A673 (cell line): Measurements from ENCODE around the gene IQCM. TPM values are rescaled to one million over a fixed set of nuclear protein-coding genes. Genes with fewer than 3 reads are reported as not detected.
A peak's percentile ranks its signal among the peaks of the same experiment; 100 is the strongest.
"Not testable (repeated sequence)": the region's sequence is repeated elsewhere in the genome, so short reads cannot be mapped to it uniquely, and the experiment has no call there.

ENCODE experiments used
- BruUV-seq: library from RNA; stranded (reverse); fragments of 400-500 nt; replicated peaks from 2 replicates; lab custom pipeline; 2021; lab: Mats Ljungman, UMichigan
- CTCF ChIA-PET: fragments of 300-600 bp; sonication (Branson Sonifier 250); formaldehyde crosslinking; loops from one replicate; lab custom pipeline; 2022; ENCODE audit warnings: antibody characterized with exemption; lab: Charles Lee
- POLR2A ChIA-PET: fragments of 300-600 bp; sonication (Branson Sonifier 250); formaldehyde crosslinking; loops from one replicate; lab custom pipeline; 2022; ENCODE audit warnings: antibody characterized with exemption; ENCODE audit not compliant: low non-redundant PET; lab: Charles Lee
- DNase-seq: peaks from one replicate; pipeline ENCODE4 v3.0.0-alpha.2; 2015; ENCODE audit warnings: low spot score
- H3K27ac ChIP-seq: fragments of 200-600 bp; sonication (generic); 2 replicates; pipeline ENCODE4 v1.5.1; 2016; ENCODE audit warnings: mixed run types, low read depth, mild to moderate bottlenecking, mixed read lengths, antibody characterized with exemption, low read length; ENCODE audit not compliant: poor library complexity, severe bottlenecking
- H3K27me3 ChIP-seq: fragments of 200-600 bp; sonication (generic); replicated peaks from 2 replicates; pipeline ENCODE4 v1.6.1; 2017; ENCODE audit warnings: mixed run types, low read depth, mild to moderate bottlenecking, mixed read lengths, antibody characterized with exemption, low read length; ENCODE audit not compliant: insufficient read depth, poor library complexity
- H3K36me3 ChIP-seq: fragments of 200-600 bp; sonication (generic); 2 replicates; pipeline ENCODE4 v1.6.1; 2016; ENCODE audit warnings: mixed run types, mild to moderate bottlenecking, mixed read lengths, antibody characterized with exemption, low read length; ENCODE audit not compliant: insufficient read depth, poor library complexity, severe bottlenecking
- H3K4me1 ChIP-seq: fragments of 200-600 bp; sonication (generic); 2 replicates; pipeline ENCODE4 v1.6.1; 2017; ENCODE audit warnings: mixed run types, mild to moderate bottlenecking, mixed read lengths, antibody characterized with exemption, low read length; ENCODE audit not compliant: insufficient read depth, poor library complexity, severe bottlenecking
- H3K4me3 ChIP-seq: fragments of 200-600 bp; sonication (generic); 2 replicates; pipeline ENCODE4 v1.5.1; 2016; ENCODE audit warnings: low read depth, mixed run types, mild to moderate bottlenecking, mixed read lengths, low read length; ENCODE audit not compliant: poor library complexity, severe bottlenecking
- H3K9me3 ChIP-seq: fragments of 200-600 bp; sonication (generic); 2 replicates; pipeline ENCODE4 v1.6.1; 2016; ENCODE audit warnings: mixed run types, low read depth, mild to moderate bottlenecking, mixed read lengths, antibody characterized with exemption, low read length; ENCODE audit not compliant: poor library complexity, severe bottlenecking
- CTCF ChIP-seq: fragments of 300-800, 200-600 bp; sonication (generic); conservative IDR thresholded peaks from 2 replicates; pipeline ENCODE4 v1.5.1; 2017; ENCODE audit warnings: low read depth, mild to moderate bottlenecking, antibody characterized with exemption, low read length, moderate library complexity, mixed read lengths
- EZH2 ChIP-seq: fragments of 200-600 bp; sonication (generic); IDR thresholded peaks from 2 replicates; pipeline ENCODE4 v1.6.1; 2017; ENCODE audit warnings: borderline replicate concordance, low read depth, mild to moderate bottlenecking, mixed read lengths, antibody characterized with exemption, low read length; ENCODE audit not compliant: poor library complexity, severe bottlenecking
- intact Hi-C: fragments of 100-400 bp; cut with micrococcal nuclease; formaldehyde crosslinking; loops from one replicate; pipeline ENCODE4 v1.10.0; 2022; ENCODE audit not compliant: unreplicated experiment
- total RNA-seq: library from RNA; stranded (reverse); gene quantifications from 2 replicates; pipeline ENCODE4 v1.2.3, GENCODE V29; 2021

Gene IQCM
- total RNA-seq, 1 experiment from 2014 or later, result not detected

- ChIA-PET POLR2A (no interaction called here), CTCF (no interaction called here)
- DNase-seq, result peak; percentile 72
- H3K27me3 ChIP-seq, result no peaks in the 10 kb centered on the region
- BruUV-seq, result no TSS peak
- no peak for TF ChIP-seq EZH2
- no peak for TF ChIP-seq CTCF
- H3K36me3 ChIP-seq, result no peaks in the 10 kb centered on the region
- H3K9me3 ChIP-seq, result no peaks in the 10 kb centered on the region
- intact Hi-C loops, result loop anchor here (10.0 kb wide), 2 partner anchors 350 to 900 kb away; partner anchors contain the start of gene NR3C2
- peak overlapping the region; percentile 97 for H3K27ac ChIP-seq
- no peak overlapping the region for H3K4me3 ChIP-seq
- peaks cover 51% of the 10 kb centered on the region for H3K4me1 ChIP-seq
Measured at GRCh38 chr4:149344436-149344835, 471.2 kb downstream of the IQCM start.

- H3K27me3 ChIP-seq, result no peaks in the 10 kb centered on the region
- intact Hi-C loops, result loop anchor here (10.0 kb wide), 2 partner anchors 349 to 899 kb away; partner anchors contain the start of gene NR3C2
Measured at GRCh38 chr4:149343614-149344013, 472.0 kb downstream of the IQCM start.

GRCh38 chr4:149341117-149341516 lies 474.5 kb downstream of the IQCM start:
- H3K27ac ChIP-seq, DNase-seq, POLR2A ChIA-PET, H3K36me3 ChIP-seq, H3K27me3 ChIP-seq, H3K4me3 ChIP-seq, CTCF ChIA-PET, H3K9me3 ChIP-seq, BruUV-seq: not testable (repeated sequence)
- intact Hi-C loops, result loop anchor here (10.0 kb wide), 2 partner anchors 346 to 896 kb away; partner anchors contain the start of gene NR3C2
- peaks cover 28% of the 10 kb centered on the region for H3K4me1 ChIP-seq

More at GRCh38 chr4:149343614-149344013, 472.0 kb downstream of the IQCM start:
- no peak for TF ChIP-seq CTCF
- TF ChIP-seq EZH2, result no peak
- Histone ChIP-seq H3K27ac (peak overlapping the region; percentile 97), H3K4me1 (peaks cover 44% of the 10 kb centered on the region), H3K36me3 (no peaks in the 10 kb centered on the region), H3K9me3 (no peaks in the 10 kb centered on the region), H3K4me3 (no peak overlapping the region)
- no TSS peak for BruUV-seq
- DNase-seq, result peak; percentile 26
- POLR2A ChIA-PET, result no interaction called here
- CTCF ChIA-PET, result no interaction called here

GRCh38 chr4:149328161-149328560 lies 487.5 kb downstream of the IQCM start:
- Histone ChIP-seq H3K9me3 (peaks cover 8% of the 10 kb centered on the region), H3K4me1 (no peaks in the 10 kb centered on the region), H3K4me3 (no peak overlapping the region), H3K27me3 (no peaks in the 10 kb centered on the region), H3K36me3 (no peaks in the 10 kb centered on the region), H3K27ac (no peak overlapping the region)
- no peak for DNase-seq
- no TSS peak for BruUV-seq
- TF ChIP-seq CTCF (no peak), EZH2 (no peak)
- ChIA-PET CTCF (no interaction called here), POLR2A (no interaction called here)
- intact Hi-C loops, result no loop called here
